ENCODE data around the gene CLPSL2. TPM values are rescaled to one million over a fixed set of nuclear protein-coding genes. Genes with fewer than 3 reads are reported as not detected.

Gene CLPSL2
- total RNA-seq, 2 donors from 2014 or later: 1.1 to 2.1 TPM

- H3K9ac ChIP-seq (ENCODE audit: extremely low read depth, low read length, poor library complexity, severe bottlenecking): no peak overlapping the region
- H3K27me3 ChIP-seq (ENCODE audit: control insufficient read depth, insufficient read depth, low read length, poor library complexity, severe bottlenecking): no peaks in the 10 kb centered on the region
- no peak overlapping the region for H3K27ac Mint-ChIP-seq
- no peaks in the 10 kb centered on the region for H3K27me3 Mint-ChIP-seq (ENCODE audit: insufficient read depth)
- H3K36me3 Mint-ChIP-seq (ENCODE audit: low read depth): no peaks in the 10 kb centered on the region
- no peaks in the 10 kb centered on the region for H3K9me3 Mint-ChIP-seq
- WGBS, 2 experiments (ENCODE audit: insufficient coverage in 1 of 2, insufficient read length in 1 of 2): 93 to 100% methylated on average over 3 of the region's 3 CpGs
- H3K9me3 ChIP-seq (ENCODE audit: control insufficient read depth, low read length): no peaks in the 10 kb centered on the region
- TF ChIP-seq, protein P1, sequence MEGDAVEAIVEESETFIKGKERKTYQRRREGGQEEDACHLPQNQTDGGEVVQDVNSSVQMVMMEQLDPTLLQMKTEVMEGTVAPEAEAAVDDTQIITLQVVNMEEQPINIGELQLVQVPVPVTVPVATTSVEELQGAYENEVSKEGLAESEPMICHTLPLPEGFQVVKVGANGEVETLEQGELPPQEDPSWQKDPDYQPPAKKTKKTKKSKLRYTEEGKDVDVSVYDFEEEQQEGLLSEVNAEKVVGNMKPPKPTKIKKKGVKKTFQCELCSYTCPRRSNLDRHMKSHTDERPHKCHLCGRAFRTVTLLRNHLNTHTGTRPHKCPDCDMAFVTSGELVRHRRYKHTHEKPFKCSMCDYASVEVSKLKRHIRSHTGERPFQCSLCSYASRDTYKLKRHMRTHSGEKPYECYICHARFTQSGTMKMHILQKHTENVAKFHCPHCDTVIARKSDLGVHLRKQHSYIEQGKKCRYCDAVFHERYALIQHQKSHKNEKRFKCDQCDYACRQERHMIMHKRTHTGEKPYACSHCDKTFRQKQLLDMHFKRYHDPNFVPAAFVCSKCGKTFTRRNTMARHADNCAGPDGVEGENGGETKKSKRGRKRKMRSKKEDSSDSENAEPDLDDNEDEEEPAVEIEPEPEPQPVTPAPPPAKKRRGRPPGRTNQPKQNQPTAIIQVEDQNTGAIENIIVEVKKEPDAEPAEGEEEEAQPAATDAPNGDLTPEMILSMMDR (conservative IDR thresholded peaks at IDR 0.05): no peak
- peaks cover 16% of the 10 kb centered on the region for H3K4me1 Mint-ChIP-seq
- no peaks in the 10 kb centered on the region for H3K36me3 ChIP-seq (ENCODE audit: control insufficient read depth, insufficient read depth, low read length)
- H3K4me3 Mint-ChIP-seq: no peak overlapping the region
- no peak overlapping the region for H3K4me3 ChIP-seq (ENCODE audit: low read length)
- no peak for DNase-seq
- no peak overlapping the region for H3K27ac ChIP-seq (ENCODE audit: low read depth, low read length)
- H3K4me1 ChIP-seq (ENCODE audit: control insufficient read depth, insufficient read depth, low read length): no peaks in the 10 kb centered on the region
Observed at GRCh38 chr6:35759426-35759825, 17.0 kb upstream of the CLPSL2 start.

DNA sequence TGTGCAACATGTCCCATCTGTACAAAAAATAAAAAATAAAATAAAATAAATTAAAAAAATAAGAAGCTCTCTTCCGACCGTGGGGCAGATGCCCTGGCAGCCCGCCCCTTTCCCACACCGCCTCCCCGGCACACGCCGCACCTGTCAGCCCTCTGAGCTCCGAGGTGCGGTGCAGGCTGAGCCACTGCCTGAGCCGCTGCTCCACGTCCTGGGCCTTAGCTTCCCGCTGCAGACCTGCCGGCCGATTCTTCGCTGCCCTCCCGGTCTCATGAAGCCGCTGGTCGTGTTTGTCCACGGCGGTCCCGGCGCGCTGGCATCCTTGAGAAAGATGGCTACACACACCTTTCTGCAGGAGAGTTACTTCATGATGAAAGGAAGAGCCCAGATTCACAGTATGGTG, 10.7 kb upstream of the CLPSL2 start:
- Mint-ChIP-seq H3K27ac (no peak overlapping the region), H3K4me1 (peaks cover 22% of the 10 kb centered on the region), H3K36me3 (ENCODE audit: low read depth) (no peaks in the 10 kb centered on the region), H3K4me3 (no peak overlapping the region), H3K9me3 (no peaks in the 10 kb centered on the region), H3K27me3 (ENCODE audit: insufficient read depth) (peaks cover 8% of the 10 kb centered on the region)
- WGBS, 2 experiments (ENCODE audit: insufficient coverage in 1 of 2, insufficient read length in 1 of 2): 90 to 94% methylated on average over 22 to 23 of the region's 23 CpGs
- no peaks in the 10 kb centered on the region for H3K9me3 ChIP-seq (ENCODE audit: control insufficient read depth, low read length)
- H3K27ac ChIP-seq (ENCODE audit: low read depth, low read length): no peak overlapping the region
- no peaks in the 10 kb centered on the region for H3K36me3 ChIP-seq (ENCODE audit: control insufficient read depth, insufficient read depth, low read length)
- TF ChIP-seq, protein P1 (conservative IDR thresholded peaks at IDR 0.05): no peak
- H3K9ac ChIP-seq (ENCODE audit: extremely low read depth, low read length, poor library complexity, severe bottlenecking): no peak overlapping the region
- no peaks in the 10 kb centered on the region for H3K27me3 ChIP-seq (ENCODE audit: control insufficient read depth, insufficient read depth, low read length, poor library complexity, severe bottlenecking)
- DNase-seq: no peak
- H3K4me1 ChIP-seq (ENCODE audit: control insufficient read depth, insufficient read depth, low read length): no peaks in the 10 kb centered on the region
- no peak overlapping the region for H3K4me3 ChIP-seq (ENCODE audit: low read length)

GRCh38 chr6:35769211-35769610, 7.2 kb upstream of the CLPSL2 start:
- no peak overlapping the region for H3K27ac ChIP-seq (ENCODE audit: low read depth, low read length)
- no peaks in the 10 kb centered on the region for H3K36me3 Mint-ChIP-seq (ENCODE audit: low read depth)

More at GRCh38 chr6:35769211-35769610, 7.2 kb upstream of the CLPSL2 start:
- Histone ChIP-seq H3K36me3 (ENCODE audit: control insufficient read depth, insufficient read depth, low read length) (no peaks in the 10 kb centered on the region), H3K4me3 (ENCODE audit: low read length) (no peak overlapping the region), H3K9me3 (ENCODE audit: control insufficient read depth, low read length) (no peaks in the 10 kb centered on the region), H3K9ac (ENCODE audit: extremely low read depth, low read length, poor library complexity, severe bottlenecking) (no peak overlapping the region), H3K4me1 (ENCODE audit: control insufficient read depth, insufficient read depth, low read length) (no peaks in the 10 kb centered on the region), H3K27me3 (ENCODE audit: control insufficient read depth, insufficient read depth, low read length, poor library complexity, severe bottlenecking) (no peaks in the 10 kb centered on the region)
- 87 to 92% methylated on average over 3 to 4 of the region's 4 CpGs for WGBS, 2 experiments (ENCODE audit: insufficient coverage in 1 of 2, insufficient read length in 1 of 2)
- Mint-ChIP-seq H3K27me3 (ENCODE audit: insufficient read depth) (peaks cover 8% of the 10 kb centered on the region), H3K4me1 (peaks cover 18% of the 10 kb centered on the region), H3K9me3 (no peaks in the 10 kb centered on the region), H3K27ac (no peak overlapping the region), H3K4me3 (no peak overlapping the region)
- TF ChIP-seq, protein P1 (conservative IDR thresholded peaks at IDR 0.05): no peak
- DNase-seq: no peak

All from endodermal cell (in vitro differentiated cells).